Activated T-helper 2 cell treated with anti-CD3 and anti-CD28 coated beads, Interferon-gamma antibody, Interleukin-2, Interleukin-4, amounts not matched to agents 10 μg/mL and 5 μg/mL and 100 μg/mL, durations not matched to agents 14 hours and 24 hours and 36 hours (primary cell): ENCODE data around the gene NRXN2. TPM values are rescaled to one million over a fixed set of nuclear protein-coding genes. Genes with fewer than 3 reads are reported as not detected.
A peak's percentile ranks its signal among the peaks of the same experiment; 100 is the strongest.

Experiments used
- DNase-seq: peaks from one replicate; pipeline ENCODE4 v3.0.0; 2021; ENCODE audit warnings: low spot score
- H3K27ac Mint-ChIP-seq: one replicate; pipeline ENCODE4 v1.8.0; 2021; ENCODE audit warnings: mixed read lengths
- H3K27me3 Mint-ChIP-seq: one replicate; pipeline ENCODE4 v1.8.0; 2021; ENCODE audit warnings: low read depth, mixed read lengths
- H3K36me3 Mint-ChIP-seq: one replicate; pipeline ENCODE4 v1.8.0; 2021; ENCODE audit warnings: low read depth, mixed read lengths
- H3K4me1 Mint-ChIP-seq: one replicate; pipeline ENCODE4 v1.8.0; 2021; ENCODE audit warnings: low read depth, mixed read lengths
- H3K4me3 Mint-ChIP-seq: one replicate; pipeline ENCODE4 v1.8.0; 2021; ENCODE audit warnings: low read depth, mild to moderate bottlenecking, moderate library complexity, mixed read lengths
- H3K9me3 Mint-ChIP-seq: one replicate; pipeline ENCODE4 v1.8.0; 2021; ENCODE audit warnings: mixed read lengths
- intact Hi-C: fragments of 100-400 bp; cut with micrococcal nuclease; formaldehyde crosslinking; loops from one replicate; pipeline ENCODE4 v1.15.1; 2023
- total RNA-seq: library from RNA; stranded (reverse); gene quantifications from 2 replicates; pipeline ENCODE4 v1.2.3, GENCODE V29; 2022

The NRXN2 gene
- total RNA-seq, 1 donor from 2014 or later, result not detected

- intact Hi-C loops, result no loop called here
These were observed 63.4 kb downstream of the NRXN2 start for GRCh38 chr11:64659417-64660144.

GRCh38 chr11:64658265-64658664, 64.7 kb downstream of the NRXN2 start:
- H3K36me3 Mint-ChIP-seq, result no peaks in the 10 kb centered on the region
- H3K27me3 Mint-ChIP-seq, result peaks cover 5% of the 10 kb centered on the region
- intact Hi-C loops, result no loop called here
- DNase-seq, result no peak
- H3K9me3 Mint-ChIP-seq, result no peaks in the 10 kb centered on the region
- H3K4me1 Mint-ChIP-seq, result peaks cover 16% of the 10 kb centered on the region
- H3K27ac Mint-ChIP-seq, result no peak overlapping the region
- H3K4me3 Mint-ChIP-seq, result no peak overlapping the region

More at GRCh38 chr11:64659417-64660144, 63.4 kb downstream of the NRXN2 start:
- H3K36me3 Mint-ChIP-seq, result no peaks in the 10 kb centered on the region
- H3K9me3 Mint-ChIP-seq, result no peaks in the 10 kb centered on the region
- no peak overlapping the region for H3K27ac Mint-ChIP-seq
- H3K27me3 Mint-ChIP-seq, result peaks cover 5% of the 10 kb centered on the region
- no peak overlapping the region for H3K4me3 Mint-ChIP-seq
- peaks cover 16% of the 10 kb centered on the region for H3K4me1 Mint-ChIP-seq
- DNase-seq, result no peak

GRCh38 chr11:64656862-64657261, 66.1 kb downstream of the NRXN2 start:
- Mint-ChIP-seq H3K9me3 (no peaks in the 10 kb centered on the region), H3K4me1 (peaks cover 16% of the 10 kb centered on the region)

GRCh38 chr11:64655941-64656601, 66.9 kb downstream of the NRXN2 start:
- DNase-seq, result no peak
- H3K4me1 Mint-ChIP-seq, result peaks cover 16% of the 10 kb centered on the region
- peaks cover 5% of the 10 kb centered on the region for H3K27me3 Mint-ChIP-seq
- no peaks in the 10 kb centered on the region for H3K36me3 Mint-ChIP-seq
- intact Hi-C loops, result no loop called here
- H3K27ac Mint-ChIP-seq, result no peak overlapping the region
- H3K9me3 Mint-ChIP-seq, result no peaks in the 10 kb centered on the region
- no peak overlapping the region for H3K4me3 Mint-ChIP-seq

More at GRCh38 chr11:64656862-64657261, 66.1 kb downstream of the NRXN2 start:
- no peak overlapping the region for H3K27ac Mint-ChIP-seq
- no peak for DNase-seq
- H3K27me3 Mint-ChIP-seq, result peaks cover 5% of the 10 kb centered on the region
- H3K36me3 Mint-ChIP-seq, result no peaks in the 10 kb centered on the region
- intact Hi-C loops, result no loop called here
- H3K4me3 Mint-ChIP-seq, result no peak overlapping the region

- Mint-ChIP-seq H3K36me3 (no peaks in the 10 kb centered on the region), H3K9me3 (no peaks in the 10 kb centered on the region), H3K27ac (no peak overlapping the region), H3K27me3 (peaks cover 5% of the 10 kb centered on the region), H3K4me3 (no peak overlapping the region), H3K4me1 (peaks cover 16% of the 10 kb centered on the region)
- intact Hi-C loops, result no loop called here
- DNase-seq, result no peak
These were observed 67.9 kb downstream of the NRXN2 start for GRCh38 chr11:64654958-64655541.

GRCh38 chr11:64654439-64654838, 68.6 kb downstream of the NRXN2 start:
- Mint-ChIP-seq H3K36me3 (no peaks in the 10 kb centered on the region), H3K4me1 (peaks cover 16% of the 10 kb centered on the region), H3K27me3 (peaks cover 5% of the 10 kb centered on the region), H3K4me3 (no peak overlapping the region), H3K27ac (no peak overlapping the region), H3K9me3 (no peaks in the 10 kb centered on the region)
- intact Hi-C loops, result no loop called here
- DNase-seq, result no peak

- Mint-ChIP-seq H3K27ac (no peak overlapping the region), H3K4me3 (no peak overlapping the region), H3K36me3 (no peaks in the 10 kb centered on the region), H3K4me1 (peaks cover 16% of the 10 kb centered on the region), H3K27me3 (peaks cover 5% of the 10 kb centered on the region), H3K9me3 (no peaks in the 10 kb centered on the region)
- DNase-seq, result no peak
- intact Hi-C loops, result loop anchor here (2.0 kb wide), 1 partner anchor 205 kb away; no protein-coding TSS in a partner anchor
These were observed 69.5 kb downstream of the NRXN2 start for GRCh38 chr11:64653388-64653973.

- Mint-ChIP-seq H3K4me1 (peaks cover 9% of the 10 kb centered on the region), H3K27me3 (peaks cover 5% of the 10 kb centered on the region), H3K36me3 (no peaks in the 10 kb centered on the region), H3K9me3 (no peaks in the 10 kb centered on the region), H3K4me3 (no peak overlapping the region), H3K27ac (no peak overlapping the region)
- intact Hi-C loops, result loop anchor here (2.0 kb wide), 1 partner anchor 204 kb away; no protein-coding TSS in a partner anchor
- DNase-seq, result peak; percentile 62
These were observed 70.2 kb downstream of the NRXN2 start for GRCh38 chr11:64652586-64653387.

GRCh38 chr11:64650923-64651523, 72.0 kb downstream of the NRXN2 start:
- no peaks in the 10 kb centered on the region for H3K4me1 Mint-ChIP-seq
- peaks cover 11% of the 10 kb centered on the region for H3K27me3 Mint-ChIP-seq
- no peak overlapping the region for H3K27ac Mint-ChIP-seq
- H3K36me3 Mint-ChIP-seq, result no peaks in the 10 kb centered on the region
- DNase-seq, result no peak
- no peak overlapping the region for H3K4me3 Mint-ChIP-seq
- intact Hi-C loops, result no loop called here
- no peaks in the 10 kb centered on the region for H3K9me3 Mint-ChIP-seq

- Mint-ChIP-seq H3K27ac (no peak overlapping the region), H3K4me3 (no peak overlapping the region), H3K4me1 (no peaks in the 10 kb centered on the region), H3K27me3 (peaks cover 22% of the 10 kb centered on the region), H3K9me3 (no peaks in the 10 kb centered on the region), H3K36me3 (no peaks in the 10 kb centered on the region)
- DNase-seq, result no peak
- intact Hi-C loops, result no loop called here
These were observed 73.7 kb downstream of the NRXN2 start for GRCh38 chr11:64649291-64649697.

GRCh38 chr11:64648551-64648950, 74.4 kb downstream of the NRXN2 start:
- no peaks in the 10 kb centered on the region for H3K36me3 Mint-ChIP-seq
- H3K9me3 Mint-ChIP-seq, result no peaks in the 10 kb centered on the region
- H3K27ac Mint-ChIP-seq, result no peak overlapping the region
- no peaks in the 10 kb centered on the region for H3K4me1 Mint-ChIP-seq
- no peak overlapping the region for H3K4me3 Mint-ChIP-seq
- no peak for DNase-seq
- intact Hi-C loops, result no loop called here
- peaks cover 28% of the 10 kb centered on the region for H3K27me3 Mint-ChIP-seq
